GM12873 (cell line): ENCODE results near the gene GET3.

Experiments
- TF ChIP-seq, protein P1 (sequence below): IDR thresholded peaks from 2 replicates; pipeline ENCODE4 v1.5.1; 2012; ENCODE audit warnings: low read depth, mild to moderate bottlenecking, moderate library complexity, low read length, control low read depth; ENCODE audit not compliant: insufficient read depth; ENCODE audit errors: missing control alignments

Gene GET3

DNA sequence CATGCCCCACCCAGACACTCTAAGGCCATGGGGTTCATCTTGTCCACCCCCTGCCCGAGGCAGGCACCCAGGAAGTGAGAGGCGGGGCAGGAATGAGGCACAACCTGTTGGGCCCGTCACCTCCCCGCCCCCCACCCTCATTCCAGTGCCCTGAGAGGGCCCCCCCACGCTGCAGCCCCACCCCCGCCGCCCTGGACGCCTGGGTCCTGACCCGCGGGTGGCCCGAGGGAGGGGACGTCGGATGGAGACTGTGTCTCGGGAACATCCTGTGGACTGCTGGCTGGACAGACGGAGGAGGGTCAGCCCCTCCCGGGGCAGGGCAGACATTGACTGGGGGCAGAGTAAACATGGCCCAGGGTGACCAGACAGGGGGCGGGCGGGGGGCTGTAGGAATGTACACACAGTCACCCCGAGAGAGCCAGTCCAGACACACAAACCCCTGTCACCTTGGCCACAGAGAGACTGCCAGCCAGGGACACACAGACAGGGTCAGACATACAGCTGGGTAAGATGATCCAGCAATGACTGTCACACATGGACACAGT is 46.6 kb downstream of the GET3 start:
- TF ChIP-seq, protein P1, sequence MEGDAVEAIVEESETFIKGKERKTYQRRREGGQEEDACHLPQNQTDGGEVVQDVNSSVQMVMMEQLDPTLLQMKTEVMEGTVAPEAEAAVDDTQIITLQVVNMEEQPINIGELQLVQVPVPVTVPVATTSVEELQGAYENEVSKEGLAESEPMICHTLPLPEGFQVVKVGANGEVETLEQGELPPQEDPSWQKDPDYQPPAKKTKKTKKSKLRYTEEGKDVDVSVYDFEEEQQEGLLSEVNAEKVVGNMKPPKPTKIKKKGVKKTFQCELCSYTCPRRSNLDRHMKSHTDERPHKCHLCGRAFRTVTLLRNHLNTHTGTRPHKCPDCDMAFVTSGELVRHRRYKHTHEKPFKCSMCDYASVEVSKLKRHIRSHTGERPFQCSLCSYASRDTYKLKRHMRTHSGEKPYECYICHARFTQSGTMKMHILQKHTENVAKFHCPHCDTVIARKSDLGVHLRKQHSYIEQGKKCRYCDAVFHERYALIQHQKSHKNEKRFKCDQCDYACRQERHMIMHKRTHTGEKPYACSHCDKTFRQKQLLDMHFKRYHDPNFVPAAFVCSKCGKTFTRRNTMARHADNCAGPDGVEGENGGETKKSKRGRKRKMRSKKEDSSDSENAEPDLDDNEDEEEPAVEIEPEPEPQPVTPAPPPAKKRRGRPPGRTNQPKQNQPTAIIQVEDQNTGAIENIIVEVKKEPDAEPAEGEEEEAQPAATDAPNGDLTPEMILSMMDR: no peak

DNA sequence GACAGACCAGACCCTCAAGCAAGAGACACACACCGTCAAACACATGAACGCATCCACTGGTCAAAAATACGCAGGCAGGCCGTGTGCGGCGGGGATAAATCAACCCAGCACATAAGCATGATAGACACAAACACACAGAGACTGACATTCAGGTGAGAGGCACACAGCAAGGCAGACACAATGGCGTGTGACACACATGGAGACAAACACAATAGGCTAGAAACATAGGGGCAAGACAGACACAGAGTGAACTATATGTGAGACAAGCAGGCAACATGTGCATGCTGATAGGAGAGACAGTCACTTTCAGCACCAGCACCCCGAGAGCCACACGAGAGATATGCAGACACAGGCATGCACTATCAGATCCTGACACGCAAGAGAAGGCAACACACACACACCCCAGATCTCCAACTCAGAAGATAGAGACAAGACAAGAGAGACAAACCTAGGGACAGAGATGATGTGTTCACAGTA is 47.1 kb downstream of the GET3 start:
- TF ChIP-seq, protein P1: no peak

DNA sequence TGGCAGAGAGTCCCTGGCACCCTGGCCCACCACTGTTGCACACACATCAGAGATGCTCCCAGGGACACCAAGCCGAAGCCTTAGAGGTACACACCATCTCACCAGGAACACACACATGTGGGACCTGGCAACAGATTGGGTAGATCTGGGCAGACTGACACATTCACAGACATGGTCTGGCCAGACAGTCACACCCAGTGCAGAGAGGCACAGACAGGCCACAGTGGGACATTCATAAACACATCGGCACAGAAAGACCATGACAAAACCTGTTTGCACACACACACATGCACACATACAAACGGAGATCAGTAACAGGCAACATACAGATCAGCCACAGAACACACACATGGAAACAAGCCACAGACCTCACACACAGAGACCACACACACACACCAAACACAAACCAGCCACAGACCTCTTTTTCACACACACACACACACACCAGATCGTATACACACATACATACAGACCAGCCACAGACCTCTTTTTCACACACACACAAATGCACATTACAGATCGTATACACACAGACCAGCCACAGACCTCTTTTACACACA is 47.7 kb downstream of the GET3 start:
- TF ChIP-seq, protein P1: no peak

DNA sequence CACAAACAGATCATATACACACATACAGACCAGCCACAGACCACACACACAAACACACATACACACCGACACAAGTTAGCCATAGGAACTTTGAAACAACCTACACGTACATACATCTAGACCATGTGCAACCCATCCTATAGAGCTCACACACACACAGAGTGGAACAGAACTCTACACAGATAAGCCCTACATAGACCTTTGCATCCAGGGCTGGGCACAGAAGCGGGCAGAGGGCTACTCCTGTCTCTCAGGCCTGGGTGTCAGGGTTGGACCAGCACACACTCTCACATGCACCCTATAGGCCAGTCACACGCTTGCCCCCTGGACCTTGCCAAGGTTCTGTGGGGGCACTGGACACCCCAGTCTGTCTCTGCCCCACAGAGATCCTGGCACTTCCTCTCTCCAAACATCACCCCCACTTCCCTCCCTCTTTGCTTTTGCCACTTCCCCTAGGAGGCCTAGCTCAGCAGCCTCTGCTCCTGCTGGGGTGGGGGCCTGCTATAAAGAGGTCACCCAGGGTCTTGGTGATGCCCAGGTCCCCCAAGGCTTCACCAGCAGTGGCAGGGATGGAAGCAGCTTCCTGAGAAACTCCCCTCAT is 48.2 kb downstream of the GET3 start:
- TF ChIP-seq, protein P1: no peak

DNA sequence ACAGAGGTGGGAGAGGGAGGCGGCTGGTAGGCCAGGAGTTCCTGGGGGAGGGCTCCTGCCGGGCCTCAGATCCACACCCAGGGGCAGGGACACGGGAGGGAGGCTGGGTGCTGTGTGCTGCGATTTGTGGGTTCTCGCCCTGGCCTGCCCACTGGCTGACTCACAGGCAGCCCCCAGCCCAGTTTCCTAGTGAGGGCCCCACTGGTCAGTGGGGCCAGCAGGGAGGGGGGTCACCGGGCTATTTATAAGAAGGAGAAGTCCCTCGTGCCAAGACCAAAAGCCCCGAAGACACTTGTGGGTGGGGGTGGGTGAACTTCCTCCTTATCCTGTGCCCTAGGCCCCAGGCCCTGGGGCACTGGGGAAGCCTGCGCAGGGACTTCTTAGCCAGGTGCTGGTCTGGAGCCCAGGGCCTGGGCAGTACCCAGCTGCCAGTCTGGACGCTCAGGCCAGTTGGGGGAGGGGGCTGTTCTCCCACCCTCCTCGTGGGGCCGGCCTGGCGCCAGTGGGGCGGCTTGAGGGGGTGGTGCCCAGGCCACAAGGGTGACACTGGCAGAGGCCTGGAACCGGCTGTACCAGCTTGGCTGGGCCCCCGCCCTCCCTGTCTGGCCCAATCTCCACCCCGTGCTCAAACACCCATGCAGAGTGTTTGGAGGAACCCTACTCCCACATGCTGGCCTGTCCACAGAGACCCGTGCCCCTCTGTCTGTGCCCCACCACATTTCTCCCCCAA is 49.0 kb downstream of the GET3 start:
- TF ChIP-seq, protein P1: no peak

DNA sequence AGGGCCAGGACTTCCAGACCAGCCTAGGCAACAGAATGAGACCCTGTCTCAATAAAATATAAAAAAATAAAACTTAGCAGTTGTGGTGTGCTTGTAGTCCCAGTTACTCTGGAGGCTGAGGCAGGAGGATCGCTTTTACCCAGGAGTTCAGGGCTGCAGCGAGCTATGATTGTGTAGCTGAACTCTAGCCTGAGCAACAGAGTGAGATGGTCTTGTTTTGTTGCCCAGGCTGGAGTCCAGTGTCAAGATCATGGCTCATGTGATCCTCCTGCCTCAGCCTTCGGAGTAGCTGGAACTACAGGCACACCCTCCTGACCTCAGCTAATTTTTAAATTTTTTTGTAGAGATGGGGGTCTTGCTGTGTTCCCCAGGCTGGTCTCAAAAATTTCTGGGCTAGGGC is 49.7 kb downstream of the GET3 start:
- TF ChIP-seq, protein P1: no peak

DNA sequence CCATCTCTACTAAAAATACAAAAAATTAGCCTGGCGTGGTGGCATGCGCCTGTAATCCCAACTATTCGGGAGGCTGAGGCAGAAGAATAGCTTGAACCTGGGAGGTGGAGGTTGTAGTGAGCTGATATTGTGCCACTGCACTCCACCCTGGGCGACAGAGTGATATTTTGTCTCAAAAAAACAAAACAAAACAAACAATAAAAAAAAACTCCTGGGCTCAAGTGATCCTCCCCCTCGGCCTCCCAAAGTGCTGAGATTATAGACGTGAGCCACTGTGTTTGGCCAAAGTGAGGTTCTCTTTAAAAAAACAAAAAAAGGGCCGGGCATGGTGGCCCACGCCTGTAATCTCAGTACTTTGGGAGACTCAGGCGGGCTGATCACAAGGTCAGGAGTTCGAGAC is 50.2 kb downstream of the GET3 start:
- TF ChIP-seq, protein P1: no peak
